HepG2 (cell line): ENCODE measurements around the gene GPR61. TPM values are rescaled to one million over a fixed set of nuclear protein-coding genes. Genes with fewer than 3 reads are reported as not detected.

Experiments used
- ATAC-seq: fragments of 200-7000 bp; cut with Tn5 transposase; 3 replicates; pipeline ENCODE4 v1.9.1; 2020; ENCODE audit warnings: mild to moderate bottlenecking, moderate library complexity
- BruUV-seq: library from RNA; stranded (reverse); fragments of 400-500 nt; replicated peaks from 2 replicates; lab custom pipeline; 2021; lab: Mats Ljungman, UMichigan
- CTCF ChIA-PET: fragments of 300-600 bp; formaldehyde crosslinking; extraction: SDS; loops from one replicate; lab custom pipeline; 2021; ENCODE audit warnings: low total read pairs, inconsistent platforms, low intra/inter-chr PET ratio; lab: Yijun Ruan, JAX
- POLR2A ChIA-PET: fragments of 350-600 bp; sonication (Branson Sonifier 250); formaldehyde crosslinking; loops from one replicate; lab custom pipeline; 2020; ENCODE audit warnings: antibody characterized with exemption, inconsistent platforms; lab: Yijun Ruan, JAX
- DNase-seq: peaks from one replicate; pipeline ENCODE4 v3.0.0-alpha.2; 2015; ENCODE audit warnings: low spot score
- FAIRE-seq: peaks from 3 replicates; lab custom pipeline; 2011; peaks lifted over from hg19 to GRCh38; lab: Jason Lieb, UNC
- H2AFZ ChIP-seq: one replicate; pipeline ENCODE4 v1.6.1; 2011; ENCODE audit warnings: low read length, inconsistent platforms
- H3K27ac ChIP-seq: fragments of 300-600 bp; 3 replicates; pipeline ENCODE4 v1.8.0; 2011; ENCODE audit warnings: mixed run types, mild to moderate bottlenecking, mixed read lengths, low read length, inconsistent platforms; ENCODE audit not compliant: insufficient read depth; ENCODE audit errors: extremely low read length
- H3K27me3 ChIP-seq, 2 experiments: fragments of 200-600 bp in 1 of 2; 2 replicates in 1 of 2; 3 replicates in 1 of 2; pipeline versions ENCODE4 v1.6.0 to v1.8.0; 2011; ENCODE audit warnings: low read length in 2 of 2, mild to moderate bottlenecking in 2 of 2, moderate library complexity in 2 of 2, inconsistent platforms in 1 of 2; ENCODE audit not compliant: insufficient read depth in 2 of 2, control insufficient read depth in 1 of 2
- H3K36me3 ChIP-seq, 2 experiments: fragments of 200-600 bp in 1 of 2; replicated peaks in 1 of 2; 2 replicates in 1 of 2; 3 replicates in 1 of 2; pipeline versions ENCODE4 v1.5.1 to v1.8.0; 2011; ENCODE audit warnings: low read length in 2 of 2, inconsistent platforms in 1 of 2; ENCODE audit not compliant: insufficient read depth in 2 of 2, control insufficient read depth in 1 of 2
- H3K4me1 ChIP-seq: 2 replicates; pipeline ENCODE4 v1.5.1; 2012; ENCODE audit warnings: low read length, inconsistent platforms; ENCODE audit not compliant: insufficient read depth
- H3K4me2 ChIP-seq: 2 replicates; pipeline ENCODE4 v1.6.0; 2011; ENCODE audit warnings: low read depth, low read length, inconsistent platforms
- H3K4me3 ChIP-seq, 3 experiments: fragments of 200-600 bp in 1 of 3; sonication (generic), shearing (Covaris generic) in 1 of 3; replicated peaks in 1 of 3; 2 replicates each; pipeline ENCODE4 v1.5.1; 2011 to 2016; ENCODE audit warnings: low read length in 3 of 3, inconsistent platforms in 2 of 3, low read depth in 2 of 3, mild to moderate bottlenecking in 2 of 3, control low read depth in 1 of 3, mixed read lengths in 1 of 3; ENCODE audit not compliant: insufficient read depth in 1 of 3
- H3K79me2 ChIP-seq: one replicate; pipeline ENCODE4 v1.6.1; 2011; ENCODE audit warnings: low read length, inconsistent platforms; ENCODE audit not compliant: insufficient read depth
- H3K9ac ChIP-seq: 2 replicates; pipeline ENCODE4 v1.6.0; 2011; ENCODE audit warnings: mild to moderate bottlenecking, low read depth, low read length, inconsistent platforms; ENCODE audit not compliant: insufficient read depth
- H3K9me3 ChIP-seq: 2 replicates; pipeline ENCODE4 v1.5.1; 2012; ENCODE audit warnings: mild to moderate bottlenecking, low read length
- H4K20me1 ChIP-seq: 2 replicates; pipeline ENCODE4 v1.6.0; 2011; ENCODE audit warnings: inconsistent platforms, mild to moderate bottlenecking, low read length, moderate library complexity; ENCODE audit not compliant: insufficient read depth
- AGO1 ChIP-seq: fragments of 200-400 bp; formaldehyde crosslinking; IDR thresholded peaks from 2 replicates; pipeline ENCODE4 v1.6.1; 2017; ENCODE audit warnings: mild to moderate bottlenecking, low read depth, low read length, moderate library complexity; ENCODE audit not compliant: poor library complexity, severe bottlenecking
- ARHGAP35 ChIP-seq: sonication (generic); formaldehyde crosslinking; IDR thresholded peaks from 2 replicates; pipeline ENCODE4 v1.9.0; 2022; ENCODE audit warnings: mild to moderate bottlenecking, inconsistent platforms, moderate library complexity, missing genetic modification reagents, borderline replicate concordance
- CHD4 ChIP-seq: fragments of 200-600 bp; sonication (generic); IDR thresholded peaks from 2 replicates; pipeline ENCODE4 v1.7.0; 2017; ENCODE audit warnings: mild to moderate bottlenecking, low read length, borderline replicate concordance
- KLF9 ChIP-seq: IDR thresholded peaks from 2 replicates; pipeline ENCODE4 v1.6.1; 2016; ENCODE audit warnings: low read depth
- MAZ ChIP-seq, 2 experiments: sonication (generic) in 1 of 2; formaldehyde crosslinking in 1 of 2; IDR thresholded peaks; 2 replicates each; pipeline versions ENCODE4 v1.5.0 to v1.6.1; 2012 to 2020; ENCODE audit warnings: low read depth in 2 of 2, mild to moderate bottlenecking in 2 of 2, borderline replicate concordance in 1 of 2, improper control_type of control experiment in 1 of 2, low read length in 1 of 2, missing genetic modification reagents in 1 of 2, moderate library complexity in 1 of 2
- MIXL1 ChIP-seq: IDR thresholded peaks from 2 replicates; pipeline ENCODE4 v1.6.1; 2016
- RFX1 ChIP-seq: fragments of 450-650 bp; IDR thresholded peaks from 2 replicates; pipeline ENCODE4 v1.6.1; 2017
- TCF12 ChIP-seq, 2 experiments: fragments of 450-650 bp in 1 of 2; sonication (generic) in 1 of 2; formaldehyde crosslinking in 1 of 2; IDR thresholded peaks; 2 replicates each; pipeline versions ENCODE4 v1.6.1 to v1.8.0; 2017 to 2022; ENCODE audit warnings: antibody characterized with exemption in 1 of 2, mild to moderate bottlenecking in 1 of 2, missing genetic modification reagents in 1 of 2, moderate library complexity in 1 of 2
- ZFP82 ChIP-seq: sonication (generic); formaldehyde crosslinking; IDR thresholded peaks from 2 replicates; pipeline ENCODE4 v1.5.1; 2020; ENCODE audit warnings: mild to moderate bottlenecking, missing genetic modification reagents, borderline replicate concordance
- ZIK1 ChIP-seq: sonication (generic); formaldehyde crosslinking; IDR thresholded peaks from 2 replicates; pipeline ENCODE4 v1.5.0; 2020; ENCODE audit warnings: mild to moderate bottlenecking, low read depth, missing genetic modification reagents, borderline replicate concordance
- ZNF709 ChIP-seq: sonication (generic); formaldehyde crosslinking; IDR thresholded peaks from 2 replicates; pipeline ENCODE4 v1.5.0; 2020; ENCODE audit warnings: mild to moderate bottlenecking, missing genetic modification reagents
- WGBS: methylation state at CpG from one replicate; pipeline ENCODE4 v1.1.6; 2017; ENCODE audit warnings: low lambda C conversion rate; 5-methylcytosine and 5-hydroxymethylcytosine counted together
- in situ Hi-C: cut with HindIII; loops from 2 replicates; pipeline ENCODE4 v1.10.0; 2017; ENCODE audit warnings: low pct_unique_long_range_greater_than_20kb; ENCODE audit not compliant: extremely low pct_ligation_motif_present
- intact Hi-C: fragments of 100-400 bp; cut with micrococcal nuclease; formaldehyde crosslinking; loops from one replicate; pipeline ENCODE4 v1.10.0; 2022; ENCODE audit not compliant: unreplicated experiment
- polyA plus RNA-seq, 8 experiments: library from polyadenylated mRNA; depleted of rRNA in 3 of 8; stranded (reverse) in 7 of 8; unstranded in 1 of 8; fragments of >200 nt; fragmentation: Illumina TruSeq in 4 of 8; extraction: Trizol in 4 of 8; gene quantifications; 2 replicates each; pipeline versions ENCODE4 v1.2.1 to v1.2.3, GENCODE V29; 2011 to 2016; ENCODE audit warnings: low read depth in 4 of 8, missing spikeins in 1 of 8, mixed read lengths in 1 of 8; ENCODE audit not compliant: insufficient read depth in 1 of 8
- total RNA-seq, 5 experiments: library from RNA; depleted of rRNA; stranded (reverse); fragments of >200 nt; fragmentation: Illumina TruSeq; extraction: Trizol; gene quantifications; 2 replicates each; pipeline ENCODE4 v1.2.3, GENCODE V29; 2016; ENCODE audit warnings: low read depth in 1 of 5
- TF ChIP-seq, protein P1 (sequence below): sonication (generic); formaldehyde crosslinking; IDR thresholded peaks from 2 replicates; pipeline ENCODE4 v1.4.0; 2020; ENCODE audit warnings: low read depth, mild to moderate bottlenecking, missing genetic modification reagents
- TF ChIP-seq, protein P2 (sequence below): IDR thresholded peaks from 2 replicates; pipeline ENCODE4 v1.6.1; 2016; ENCODE audit warnings: missing biosample characterization, missing genetic modification reagents, low read depth
- TF ChIP-seq, protein P3 (sequence below): sonication (generic); formaldehyde crosslinking; IDR thresholded peaks from 2 replicates; pipeline ENCODE4 v1.9.0; 2021; ENCODE audit warnings: missing genetic modification reagents, mild to moderate bottlenecking, borderline replicate concordance

The GPR61 gene
- total and polyA plus RNA-seq, 2 of the 13 experiments (the other 11 are each of a cell fraction or from before 2014, with no cell fraction given), result not detected

DNA sequence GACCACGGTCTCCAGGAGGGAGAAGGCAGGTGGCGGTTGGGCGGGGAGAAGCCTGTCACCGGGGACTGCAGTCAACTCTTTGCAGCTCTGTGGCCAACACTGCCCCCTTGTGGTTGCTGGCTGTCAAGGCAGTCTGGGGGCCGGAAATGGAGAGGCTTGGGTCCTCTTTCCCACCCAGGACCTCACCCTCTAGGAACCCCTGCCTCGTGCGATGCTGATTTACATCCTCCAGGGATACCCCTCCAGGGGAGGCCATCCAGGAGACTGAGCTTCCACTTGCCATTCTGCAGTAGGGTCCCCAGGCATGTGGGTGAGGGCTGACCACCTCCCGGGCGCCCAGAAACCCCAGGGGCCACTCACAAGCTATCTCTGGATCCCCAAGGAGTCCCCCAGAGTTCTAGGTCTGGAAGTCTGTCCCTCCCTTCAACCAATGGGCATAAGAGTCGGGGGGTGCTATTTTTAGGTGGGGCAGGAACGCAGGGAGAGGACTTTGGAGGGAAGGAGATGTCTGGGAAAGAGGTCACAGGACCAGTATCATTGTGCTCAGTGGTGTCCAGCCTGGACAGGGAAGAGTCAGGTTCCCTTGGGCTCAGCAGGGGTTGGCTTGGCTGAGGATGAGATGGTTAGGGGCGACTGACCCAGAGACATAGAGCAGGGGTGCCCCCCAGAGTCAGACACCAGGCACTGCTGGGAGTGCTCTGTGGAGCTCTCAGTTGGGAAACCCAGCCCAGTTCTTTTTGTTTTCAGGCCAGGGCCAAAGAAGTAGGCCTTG lies 7.1 kb upstream of the GPR61 start (continued):
- TF ChIP-seq, protein P1, sequence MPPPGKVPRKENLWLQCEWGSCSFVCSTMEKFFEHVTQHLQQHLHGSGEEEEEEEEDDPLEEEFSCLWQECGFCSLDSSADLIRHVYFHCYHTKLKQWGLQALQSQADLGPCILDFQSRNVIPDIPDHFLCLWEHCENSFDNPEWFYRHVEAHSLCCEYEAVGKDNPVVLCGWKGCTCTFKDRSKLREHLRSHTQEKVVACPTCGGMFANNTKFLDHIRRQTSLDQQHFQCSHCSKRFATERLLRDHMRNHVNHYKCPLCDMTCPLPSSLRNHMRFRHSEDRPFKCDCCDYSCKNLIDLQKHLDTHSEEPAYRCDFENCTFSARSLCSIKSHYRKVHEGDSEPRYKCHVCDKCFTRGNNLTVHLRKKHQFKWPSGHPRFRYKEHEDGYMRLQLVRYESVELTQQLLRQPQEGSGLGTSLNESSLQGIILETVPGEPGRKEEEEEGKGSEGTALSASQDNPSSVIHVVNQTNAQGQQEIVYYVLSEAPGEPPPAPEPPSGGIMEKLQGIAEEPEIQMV (CRISPR knock-in tag), result no peak
- TF ChIP-seq RFX1 (no peak), AGO1 (no peak), KLF9 (CRISPR knock-in tag) (no peak)

DNA sequence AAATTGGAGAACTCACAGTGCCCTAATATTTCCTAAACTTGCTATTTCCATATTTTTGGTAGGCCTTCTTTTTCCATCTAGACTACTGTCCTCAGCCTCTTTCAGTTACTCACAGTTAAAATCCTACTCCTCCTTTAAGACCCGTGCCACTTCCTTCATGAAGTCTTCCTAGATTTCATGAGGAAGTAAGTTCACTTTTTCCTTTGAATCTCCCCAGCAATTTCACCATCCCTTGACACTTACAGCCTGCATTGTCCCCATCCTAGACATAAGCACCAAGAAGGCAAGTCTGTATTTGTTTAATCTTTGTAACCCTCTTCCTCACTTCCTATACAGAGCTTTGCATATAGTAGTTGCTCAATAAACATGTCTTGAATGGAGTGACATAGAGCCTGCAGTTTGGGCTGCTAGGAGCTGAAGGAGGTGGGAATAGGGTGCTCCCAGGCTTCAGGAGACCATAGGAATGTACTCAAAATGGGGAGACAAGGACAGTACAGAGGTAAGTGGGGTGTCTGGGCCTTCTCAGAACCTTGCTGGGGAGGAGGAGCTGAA lies 5.3 kb upstream of the GPR61 start:
- Histone ChIP-seq H4K20me1 (no peaks in the 10 kb centered on the region), H3K4me3 (no peak overlapping the region), H3K36me3 (no peaks in the 10 kb centered on the region), H3K9me3 (no peaks in the 10 kb centered on the region), H3K27me3 (peaks cover 7 to 40% of the 10 kb centered on the region in 2 experiments; a peak in 4 of 5 replicates), H3K4me2 (no peak overlapping the region), H3K9ac (no peak overlapping the region), H3K27ac (no peak overlapping the region), H2AFZ (no peak overlapping the region), H3K79me2 (no peaks in the 10 kb centered on the region), H3K4me1 (peaks cover 24% of the 10 kb centered on the region; the same call in 1 of the 2 replicates)
- ChIA-PET POLR2A (interaction anchor here (1.3 kb wide), 1 partner anchor 14 kb away, joined by 4 read pairs; the partner anchor contains the start of gene GNAI3), CTCF (interaction anchor here (1.5 to 4.5 kb wide), 3 partner anchors 36 to 271 kb away, joined by 8 to 81 read pairs (median 32); partner anchors contain the start of gene CYB561D1)
- in situ Hi-C loops (loop anchor here (5.0 to 10.0 kb wide), 2 partner anchors 42 to 270 kb away; partner anchors contain the start of gene CYB561D1), intact Hi-C loops (no loop called here)
- WGBS, result 35% methylated on average over 1 of the region's 1 CpG
- ATAC-seq, result no peak
- DNase-seq, result no peak
- BruUV-seq, result no TSS peak
- no peak for FAIRE-seq
- TF ChIP-seq, protein P2, sequence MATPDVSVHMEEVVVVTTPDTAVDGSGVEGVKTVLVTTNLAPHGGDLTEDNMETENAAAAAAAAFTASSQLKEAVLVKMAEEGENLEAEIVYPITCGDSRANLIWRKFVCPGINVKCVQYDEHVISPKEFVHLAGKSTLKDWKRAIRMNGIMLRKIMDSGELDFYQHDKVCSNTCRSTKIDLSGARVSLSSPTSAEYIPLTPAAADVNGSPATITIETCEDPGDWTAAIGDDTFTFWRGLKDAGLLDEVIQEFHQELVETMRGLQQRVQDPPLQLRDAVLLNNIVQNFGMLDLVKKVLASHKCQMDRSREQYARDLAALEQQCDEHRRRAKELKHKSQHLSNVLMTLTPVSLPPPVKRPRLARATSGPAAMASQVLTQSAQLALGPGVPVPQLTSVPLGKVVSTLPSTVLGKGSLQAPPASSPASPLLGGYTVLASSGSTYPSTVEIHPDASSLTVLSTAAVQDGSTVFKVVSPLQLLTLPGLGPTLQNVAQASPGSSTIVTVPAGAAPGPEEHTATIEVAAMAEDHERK (CRISPR knock-in tag), result no peak
- TF ChIP-seq ZIK1 (CRISPR knock-in tag) (no peak), ZNF709 (no peak), CHD4 (no peak), MAZ (IDR thresholded peaks at IDR 0.05; ENCODE audit: borderline replicate concordance, low read depth, low read length) (no peak), MAZ (CRISPR knock-in tag; IDR thresholded peaks at IDR 0.05; ENCODE audit: low read depth) (no peak), MIXL1 (CRISPR knock-in tag) (no peak), ARHGAP35 (no peak), ZFP82 (CRISPR knock-in tag) (no peak), TCF12 (IDR thresholded peaks at IDR 0.05) (no peak), TCF12 (CRISPR knock-in tag; IDR thresholded peaks at IDR 0.05) (no peak)
- TF ChIP-seq, protein P3, sequence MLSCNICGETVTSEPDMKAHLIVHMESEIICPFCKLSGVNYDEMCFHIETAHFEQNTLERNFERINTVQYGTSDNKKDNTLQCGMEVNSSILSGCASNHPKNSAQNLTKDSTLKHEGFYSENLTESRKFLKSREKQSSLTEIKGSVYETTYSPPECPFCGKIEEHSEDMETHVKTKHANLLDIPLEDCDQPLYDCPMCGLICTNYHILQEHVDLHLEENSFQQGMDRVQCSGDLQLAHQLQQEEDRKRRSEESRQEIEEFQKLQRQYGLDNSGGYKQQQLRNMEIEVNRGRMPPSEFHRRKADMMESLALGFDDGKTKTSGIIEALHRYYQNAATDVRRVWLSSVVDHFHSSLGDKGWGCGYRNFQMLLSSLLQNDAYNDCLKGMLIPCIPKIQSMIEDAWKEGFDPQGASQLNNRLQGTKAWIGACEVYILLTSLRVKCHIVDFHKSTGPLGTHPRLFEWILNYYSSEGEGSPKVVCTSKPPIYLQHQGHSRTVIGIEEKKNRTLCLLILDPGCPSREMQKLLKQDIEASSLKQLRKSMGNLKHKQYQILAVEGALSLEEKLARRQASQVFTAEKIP (CRISPR knock-in tag), result no peak
